K562 (cell line): Measurements from ENCODE around the gene RBM34. TPM values are rescaled to one million over a fixed set of nuclear protein-coding genes. Genes with fewer than 3 reads are reported as not detected.

Experiments
- ATAC-seq: fragments of 200-7000 bp; cut with Tn5 transposase; 3 replicates; pipeline ENCODE4 v1.9.1; 2020; ENCODE audit warnings: moderate library complexity
- BruUV-seq: library from RNA; stranded (reverse); fragments of 400-500 nt; replicated peaks from 2 replicates; lab custom pipeline; 2021; lab: Mats Ljungman, UMichigan
- CTCF ChIA-PET: fragments of 300-600 bp; formaldehyde crosslinking; extraction: SDS; loops from one replicate; lab custom pipeline; 2021; ENCODE audit warnings: low intra/inter-chr PET ratio; lab: Yijun Ruan, JAX
- POLR2A ChIA-PET: fragments of 300-600, 350-650 bp; sonication (Branson Sonifier 250); formaldehyde crosslinking; extraction: SDS; loops from one replicate; lab custom pipeline; 2021; ENCODE audit warnings: antibody characterized with exemption, inconsistent platforms; lab: Yijun Ruan, JAX
- DNase-seq, 4 experiments: peaks; one replicate each; pipeline versions ENCODE4 v3.0.0 to v3.0.0-alpha.2; 2011 to 2018; ENCODE audit warnings: low spot score in 3 of 4, mixed read lengths in 3 of 4; ENCODE audit errors: extremely low read depth in 1 of 4
- FAIRE-seq: peaks from 2 replicates; lab custom pipeline; 2011; peaks lifted over from hg19 to GRCh38; lab: Jason Lieb, UNC
- H2AFZ ChIP-seq: 2 replicates; pipeline ENCODE4 v1.6.0; 2011; ENCODE audit warnings: low read depth, low read length, control low read depth, inconsistent platforms
- H3K27ac ChIP-seq: fragments of 200-600 bp; 3 replicates; pipeline ENCODE4 v1.8.0; 2011; ENCODE audit warnings: low read depth, mild to moderate bottlenecking, control low read depth, inconsistent platforms, low read length, moderate library complexity, mixed read lengths; ENCODE audit errors: extremely low read depth
- H3K27me3 ChIP-seq, 2 experiments: fragments of 300-600 bp in 1 of 2; 2 replicates in 1 of 2; 3 replicates in 1 of 2; pipeline versions ENCODE4 v1.6.0 to v1.8.0; 2011; ENCODE audit warnings: inconsistent platforms in 2 of 2, low read length in 2 of 2, mild to moderate bottlenecking in 1 of 2, mixed read lengths in 1 of 2, moderate library complexity in 1 of 2; ENCODE audit not compliant: control insufficient read depth in 2 of 2, insufficient read depth in 2 of 2
- H3K36me3 ChIP-seq: fragments of 300-600 bp; 3 replicates; pipeline ENCODE4 v1.8.0; 2011; ENCODE audit warnings: mild to moderate bottlenecking, low read length, inconsistent platforms; ENCODE audit not compliant: control insufficient read depth, insufficient read depth
- H3K4me1 ChIP-seq, 2 experiments: fragments of 200-600 bp in 1 of 2; replicated peaks in 1 of 2; 2 replicates in 1 of 2; 3 replicates in 1 of 2; pipeline versions ENCODE4 v1.5.1 to v1.8.0; 2011; ENCODE audit warnings: inconsistent platforms in 2 of 2, low read length in 2 of 2, mild to moderate bottlenecking in 1 of 2, mixed read lengths in 1 of 2, moderate library complexity in 1 of 2; ENCODE audit not compliant: control insufficient read depth in 2 of 2, insufficient read depth in 2 of 2
- H3K4me2 ChIP-seq: 2 replicates; pipeline ENCODE4 v1.6.1; 2011; ENCODE audit warnings: low read length, control low read depth, inconsistent platforms, mixed read lengths; ENCODE audit not compliant: insufficient read depth
- H3K4me3 ChIP-seq: fragments of 200-600 bp; sonication (generic), shearing (Covaris generic); 2 replicates; pipeline ENCODE4 v1.5.1; 2016; ENCODE audit warnings: control low read depth, inconsistent platforms
- H3K79me2 ChIP-seq: fragments of 200-600 bp; 3 replicates; pipeline ENCODE4 v1.8.0; 2011; ENCODE audit warnings: low read length, inconsistent platforms; ENCODE audit not compliant: control insufficient read depth, insufficient read depth
- H3K9ac ChIP-seq, 2 experiments: 2 replicates each; pipeline versions ENCODE4 v1.6.0 to v1.6.1; 2011; ENCODE audit warnings: low read depth in 2 of 2, low read length in 2 of 2, control low read depth in 1 of 2, inconsistent platforms in 1 of 2, mild to moderate bottlenecking in 1 of 2, mixed read lengths in 1 of 2; ENCODE audit not compliant: insufficient read depth in 1 of 2
- H3K9me1 ChIP-seq: one replicate; pipeline ENCODE4 v1.6.0; 2011; ENCODE audit warnings: inconsistent platforms, mild to moderate bottlenecking, low read length, moderate library complexity; ENCODE audit not compliant: control insufficient read depth, insufficient read depth
- H3K9me3 ChIP-seq: replicated peaks from 2 replicates; pipeline ENCODE4 v1.5.1; 2011; ENCODE audit warnings: low read depth, low read length, inconsistent platforms; ENCODE audit not compliant: control insufficient read depth, insufficient read depth
- H4K20me1 ChIP-seq: replicated peaks from 2 replicates; pipeline ENCODE4 v1.6.1; 2011; ENCODE audit warnings: low read length, inconsistent platforms, mixed read lengths; ENCODE audit not compliant: control insufficient read depth, insufficient read depth
- FOXO4 ChIP-seq: fragments of 450-650 bp; formaldehyde crosslinking; IDR thresholded peaks from 2 replicates; pipeline ENCODE4 v1.4.0; 2020; ENCODE audit warnings: mild to moderate bottlenecking, moderate library complexity
- KLF16 ChIP-seq: IDR thresholded peaks from 2 replicates; pipeline ENCODE4 v1.6.1; 2016; ENCODE audit warnings: antibody characterized with exemption
- MEF2D ChIP-seq: conservative IDR thresholded peaks from 2 replicates; pipeline ENCODE4 v1.6.1; 2016; ENCODE audit warnings: low read depth, missing genetic modification characterization, missing compliant biosample characterization
- NBN ChIP-seq: fragments of 450-650 bp; IDR thresholded peaks from 2 replicates; pipeline ENCODE4 v1.6.1; 2016; ENCODE audit warnings: low read depth, mild to moderate bottlenecking
- SRSF7 ChIP-seq: fragments of 200-400 bp; formaldehyde crosslinking; optimal IDR thresholded peaks from 2 replicates; pipeline ENCODE3; 2017; ENCODE audit warnings: mild to moderate bottlenecking, low read depth, low read length
- USF1 ChIP-seq: sonication (generic); formaldehyde crosslinking; IDR thresholded peaks from 2 replicates; pipeline ENCODE4 v1.9.0; 2022; ENCODE audit warnings: mild to moderate bottlenecking, missing genetic modification reagents
- ZBTB26 ChIP-seq: fragments of 450-650 bp; formaldehyde crosslinking; IDR thresholded peaks from 2 replicates; pipeline ENCODE4 v1.4.0; 2022; ENCODE audit warnings: missing genetic modification characterization
- ZFP1 ChIP-seq: fragments of 450-650 bp; formaldehyde crosslinking; IDR thresholded peaks from 2 replicates; pipeline ENCODE4 v1.4.0; 2020; ENCODE audit warnings: mild to moderate bottlenecking, mixed read lengths
- ZFPM2 ChIP-seq: fragments of 250-450 bp; sonication (Bioruptor Pico); IDR thresholded peaks from 2 replicates; pipeline ENCODE4 v1.5.1; 2022; ENCODE audit warnings: mild to moderate bottlenecking
- ZNF23 ChIP-seq: fragments of 250-450 bp; sonication (Bioruptor Pico); IDR thresholded peaks from 2 replicates; pipeline ENCODE4 v1.4.0; 2020; ENCODE audit warnings: mild to moderate bottlenecking
- WGBS: fragments of 100-300 bp; shearing (Covaris generic); methylation state at CpG from one replicate; pipeline ENCODE4 v1.1.6; 2016; ENCODE audit warnings: low coverage, mixed read lengths; ENCODE audit not compliant: insufficient coverage; ENCODE audit errors: missing lambda C conversion rate; 5-methylcytosine and 5-hydroxymethylcytosine counted together
- in situ Hi-C: fragments of 300-500 bp; cut with MboI; formaldehyde crosslinking; loops from 4 replicates; pipeline ENCODE4 v1.15.0; 2018; ENCODE audit warnings: inconsistent platforms, mixed read lengths
- intact Hi-C: fragments of 100-400 bp; cut with micrococcal nuclease; formaldehyde crosslinking; loops from 2 replicates; pipeline ENCODE4 v1.14.2; 2022
- polyA plus RNA-seq, 8 experiments: library from polyadenylated mRNA; depleted of rRNA in 4 of 8; stranded (reverse) in 5 of 8; unstranded in 3 of 8; fragments of >200 nt; fragmentation: Nextera tagmentation in 2 of 8; fragmentation: Illumina TruSeq in 1 of 8; extraction: Ambion mirVana in 2 of 8; extraction: Trizol in 1 of 8; gene quantifications; 2 replicates each; pipeline versions ENCODE4 v1.2.1 to v1.2.3, GENCODE V29; 2011 to 2014; ENCODE audit warnings: inconsistent platforms in 1 of 8, missing spikeins in 1 of 8
- total RNA-seq, 7 experiments: library from RNA; depleted of rRNA in 6 of 7; stranded (reverse); fragments of >200 nt in 6 of 7; fragmentation: Illumina TruSeq in 2 of 7; extraction: Trizol in 2 of 7; gene quantifications; 2 replicates each; pipeline versions ENCODE4 v1.2.1 to v1.2.3, GENCODE V29; 2011 to 2021; ENCODE audit warnings: low replicate concordance in 1 of 7

RBM34 gene
- total and polyA plus RNA-seq, 9 of the 15 experiments (the other 6 are each of a cell fraction or from before 2014, with no cell fraction given): 64.0 to 178 (median 124) TPM

- ChIA-PET POLR2A (interaction anchor here (1.0 to 2.0 kb wide), 9 partner anchors 13 to 354 kb away, joined by 3 to 5 read pairs (median 3); partner anchors contain the start of gene TOMM20), CTCF (no interaction called here)
- Histone ChIP-seq H3K79me2 (peaks cover 52% of the 10 kb centered on the region), H3K9ac (no peak overlapping the region), H3K4me3 (no peak overlapping the region), H2AFZ (no peak overlapping the region), H3K9me1 (no peaks in the 10 kb centered on the region), H3K27me3 (no peaks in the 10 kb centered on the region; a peak in 1 of 5 replicates)
- intact Hi-C loops: no loop called here
- 91% methylated on average over 4 of the region's 4 CpGs for WGBS
- FAIRE-seq (no peak), DNase-seq (no peak), ATAC-seq (no peak)
- TF ChIP-seq ZNF23 (CRISPR knock-in tag): no peak
- no peak for TF ChIP-seq FOXO4 (CRISPR knock-in tag)
- TF ChIP-seq MEF2D (tag): no peak
- no peak for TF ChIP-seq ZFP1
- TF ChIP-seq SRSF7: no peak
- TF ChIP-seq KLF16: no peak
- TF ChIP-seq ZBTB26 (CRISPR knock-in tag): no peak
- TF ChIP-seq USF1 (CRISPR knock-in tag): no peak
- no peak for TF ChIP-seq NBN
- no peak for TF ChIP-seq ZFPM2
- TF ChIP-seq, all 486 proteins: peak for 0
- in situ Hi-C loops: no loop called here
- Histone ChIP-seq H3K9me3 (no peaks in the 10 kb centered on the region), H3K36me3 (peaks cover 75% of the 10 kb centered on the region), H4K20me1 (no peaks in the 10 kb centered on the region), H3K27ac (no peak overlapping the region), H3K4me2 (no peak overlapping the region), H3K4me1 (peaks cover 7% of the 10 kb centered on the region in 2 experiments; a peak in 3 of 5 replicates)
- no TSS peak for BruUV-seq
Measured at GRCh38 chr1:235157150-235157549, 3.9 kb downstream of the RBM34 start.
